SH-SY5Y (cell line): ENCODE data around the gene MEA1.

Experiments
- GATA2 ChIP-seq: IDR thresholded peaks from 2 replicates; pipeline ENCODE4 v1.6.1; 2011; ENCODE audit warnings: mild to moderate bottlenecking, low read depth, low read length
- GATA3 ChIP-seq: IDR thresholded peaks from 2 replicates; pipeline ENCODE4 v1.6.1; 2011; ENCODE audit warnings: low read depth, mild to moderate bottlenecking, low read length, moderate library complexity

Gene MEA1

GRCh38 chr6:43013843-43014433 lies at the start of gene MEA1, which contains the start of gene KLHDC3:
Gene MEA1, minus strand, starts transcription at chr6:43013946. Its CDS starts 133 bp downstream, at chr6:43013813.
Gene KLHDC3, plus strand, starts transcription at chr6:43014249. Its CDS starts 2,944 bp downstream, at chr6:43017193.
- TF ChIP-seq GATA2 (peak; percentile 56), GATA3 (no peak)

DNA sequence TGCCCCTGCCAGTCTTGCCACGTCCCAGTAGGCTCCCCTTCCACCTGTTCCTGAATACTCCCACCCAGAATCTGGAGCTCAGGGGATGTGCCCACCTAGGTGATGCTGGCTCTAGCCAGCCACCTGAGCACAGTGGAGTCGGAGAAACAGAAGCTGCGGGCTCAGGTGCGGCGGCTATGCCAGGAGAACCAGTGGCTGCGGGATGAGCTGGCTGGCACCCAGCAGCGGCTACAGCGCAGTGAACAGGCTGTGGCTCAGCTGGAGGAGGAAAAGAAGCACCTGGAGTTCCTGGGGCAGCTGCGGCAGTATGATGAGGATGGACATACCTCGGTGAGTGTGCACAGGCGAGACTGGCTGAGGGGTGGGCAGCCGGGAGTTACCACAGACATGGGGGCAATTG lies 49.1 kb upstream of the MEA1 start:
- TF ChIP-seq GATA3 (no peak), GATA2 (no peak)

GRCh38 chr6:43061861-43062260 lies 48.1 kb upstream of the MEA1 start:
- TF ChIP-seq GATA3 (no peak), GATA2 (no peak)

- no peak for TF ChIP-seq GATA2
These were observed 47.2 kb upstream of the MEA1 start for GRCh38 chr6:43060755-43061633.

GRCh38 chr6:43060034-43060754 lies 46.4 kb upstream of the MEA1 start:
- TF ChIP-seq GATA2, result no peak

DNA sequence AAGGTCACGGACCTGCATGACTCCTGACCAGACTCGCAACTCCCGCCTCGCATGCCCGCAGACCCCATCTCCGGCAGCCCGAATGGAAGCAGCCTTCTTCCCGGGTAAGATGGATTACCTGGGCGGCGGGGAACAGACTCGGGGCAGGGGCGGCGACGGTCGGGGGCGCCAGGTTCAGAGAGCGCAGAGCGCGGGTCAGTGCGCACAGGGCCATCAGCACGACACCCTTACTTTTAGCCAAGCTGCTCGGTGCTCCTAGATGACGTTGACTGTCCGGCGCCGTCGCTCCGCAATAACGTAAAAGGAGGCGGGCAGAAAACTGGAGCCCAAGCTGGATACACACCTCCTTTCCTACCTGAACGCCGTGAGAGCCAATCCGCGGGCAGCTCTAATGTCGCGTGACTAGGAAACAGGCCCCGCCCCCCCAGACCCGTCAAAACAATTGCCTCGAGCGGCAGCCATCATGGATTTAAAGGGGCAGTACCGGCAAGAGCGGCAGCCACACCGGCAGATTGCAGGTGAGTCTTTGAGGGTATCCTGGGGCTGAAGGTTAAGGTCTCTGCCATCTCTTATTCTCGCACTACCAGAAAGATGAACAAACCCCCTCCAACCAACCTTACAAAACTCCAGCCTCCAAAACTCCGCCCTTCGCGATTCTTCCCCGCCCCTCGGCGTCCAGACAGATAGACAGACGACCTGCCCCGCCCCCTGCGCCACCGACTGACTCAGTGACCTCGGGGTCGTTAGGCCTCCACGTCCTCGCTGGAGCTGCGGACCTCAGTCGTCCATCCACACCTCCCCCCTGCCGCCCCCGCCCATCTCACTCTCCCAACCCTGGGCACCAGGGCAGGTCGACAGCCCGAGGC lies 45.7 kb upstream of the MEA1 start, which contains the start of the genes KLC4 and MRPL2:
Gene KLC4, plus strand, starts transcription at position 464 of the 866 bp plus-strand sequence. CDS start 1,705 bp downstream, outside the sequence.
Gene MRPL2, minus strand, starts transcription at position 267 of the 866 bp plus-strand sequence. Its CDS starts 53 bp downstream, at position 214.
- no peak for TF ChIP-seq GATA2
- no peak for TF ChIP-seq GATA3

- TF ChIP-seq GATA2, result no peak
- TF ChIP-seq GATA3, result no peak
These were observed 44.8 kb upstream of the MEA1 start for GRCh38 chr6:43058531-43058930.

GRCh38 chr6:43055966-43056365 lies 42.2 kb upstream of the MEA1 start:
- no peak for TF ChIP-seq GATA2
- TF ChIP-seq GATA3, result no peak

- no peak for TF ChIP-seq GATA3
- TF ChIP-seq GATA2, result no peak
These were observed 40.6 kb upstream of the MEA1 start for GRCh38 chr6:43054206-43054943.

- TF ChIP-seq GATA2, result no peak
These were observed 39.9 kb upstream of the MEA1 start, which contains the start of gene CUL7 for GRCh38 chr6:43053545-43054205. Gene CUL7, minus strand, starts transcription at chr6:43053851. Its CDS starts 1,063 bp downstream, at chr6:43052788.

DNA sequence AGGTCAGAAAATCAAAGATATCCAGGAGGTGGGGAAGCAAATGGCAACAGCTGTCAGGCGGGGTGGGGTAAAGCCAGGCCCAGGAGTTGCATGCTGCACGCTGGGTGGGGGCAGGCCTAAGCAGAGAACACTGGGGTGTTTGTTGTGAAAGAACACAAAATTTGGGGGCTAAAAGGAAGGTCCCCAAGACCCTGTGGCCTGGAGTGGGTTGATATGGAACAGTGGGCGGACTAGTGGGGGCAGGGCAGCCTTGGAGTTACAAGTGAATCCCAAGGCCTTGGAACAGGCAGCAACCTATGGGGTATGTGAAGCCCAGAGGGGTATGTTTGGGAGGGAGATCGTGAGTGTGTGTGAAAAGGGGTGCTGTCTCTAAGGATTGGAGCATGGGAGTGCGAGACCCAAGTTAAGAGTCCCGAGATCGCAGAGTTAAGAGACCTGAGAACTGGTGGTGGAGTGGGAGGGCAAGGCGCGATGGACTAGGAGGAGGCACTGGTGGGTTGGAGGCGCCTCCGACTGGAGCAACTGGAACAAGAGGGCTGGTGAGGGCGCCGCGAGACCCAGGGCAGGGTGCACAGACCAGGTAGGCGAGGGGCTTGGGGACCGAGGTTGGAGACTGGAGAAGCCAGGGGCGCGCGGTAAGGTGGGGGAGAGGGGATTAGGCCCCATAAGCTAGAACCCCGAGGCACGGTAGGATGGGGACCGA lies 39.2 kb upstream of the MEA1 start:
- TF ChIP-seq GATA3, result no peak
- TF ChIP-seq GATA2, result no peak

DNA sequence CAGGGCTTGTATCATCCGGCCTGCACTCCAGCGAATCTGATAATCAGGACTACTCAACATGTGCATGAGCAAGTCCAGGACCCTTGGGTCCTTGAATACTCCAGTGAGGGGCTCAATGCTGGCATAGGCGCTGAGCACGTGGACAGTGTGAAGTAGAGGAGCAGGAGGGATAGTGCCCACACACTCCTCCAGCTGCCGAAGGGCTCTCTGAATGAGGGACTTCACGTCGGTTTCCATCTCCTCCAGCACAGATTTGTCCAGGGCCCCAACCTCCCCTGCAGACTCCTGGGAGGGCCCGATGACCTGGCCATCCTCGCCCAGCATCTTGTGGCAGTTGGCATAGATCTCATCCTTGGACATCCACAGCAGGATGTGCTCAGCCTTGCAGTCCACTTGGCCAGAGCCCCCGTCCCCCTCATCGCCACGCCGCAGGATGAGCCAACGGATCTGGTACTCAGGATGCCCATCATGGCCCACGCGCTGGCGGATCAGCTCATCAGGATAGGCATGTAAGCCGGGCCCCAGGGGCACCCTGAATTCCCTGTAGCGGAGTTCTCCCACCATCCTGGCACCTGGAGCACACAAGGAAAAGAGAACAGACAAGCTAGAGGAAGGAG lies 38.6 kb upstream of the MEA1 start:
- TF ChIP-seq GATA2 (no peak), GATA3 (no peak)
